K562 (cell line): Measurements from ENCODE around the gene SLC4A2. TPM values are rescaled to one million over a fixed set of nuclear protein-coding genes. Genes with fewer than 3 reads are reported as not detected.
A peak's percentile ranks its signal among the peaks of the same experiment; 100 is the strongest.

Experiments
- ARID1B ChIP-seq: fragments of 450-650 bp; IDR thresholded peaks from 2 replicates; pipeline ENCODE4 v1.6.1; 2016; ENCODE audit warnings: antibody characterized with exemption, mild to moderate bottlenecking, inconsistent platforms
- E2F6 ChIP-seq, 2 experiments: IDR thresholded peaks; 2 replicates each; pipeline ENCODE4 v1.6.1; 2011; ENCODE audit warnings: borderline replicate concordance in 1 of 2, control low read depth in 1 of 2, low read depth in 1 of 2, low read length in 1 of 2, mild to moderate bottlenecking in 1 of 2, mixed read lengths in 1 of 2, moderate library complexity in 1 of 2; ENCODE audit not compliant: insufficient read depth in 1 of 2, insufficient read length in 1 of 2, poor library complexity in 1 of 2, severe bottlenecking in 1 of 2; ENCODE audit errors: extremely low read depth in 1 of 2
- KHSRP ChIP-seq: fragments of 450-650 bp; IDR thresholded peaks from 2 replicates; pipeline ENCODE4 v1.6.1; 2017
- MLX ChIP-seq, 2 experiments: fragments of 450-650 bp in 1 of 2; sonication (generic) in 1 of 2; formaldehyde crosslinking; conservative IDR thresholded peaks; 2 replicates each; pipeline versions ENCODE4 v1.4.0 to v1.8.1; 2020 to 2022; ENCODE audit warnings: mild to moderate bottlenecking in 1 of 2, missing genetic modification reagents in 1 of 2
- POLR2G ChIP-seq: fragments of 200-400 bp; formaldehyde crosslinking; IDR thresholded peaks from 2 replicates; pipeline ENCODE4 v1.6.1; 2017; ENCODE audit warnings: low read depth, mild to moderate bottlenecking, antibody characterized with exemption, low read length, moderate library complexity
- PTTG1 ChIP-seq: fragments of 450-650 bp; IDR thresholded peaks from 2 replicates; pipeline ENCODE4 v1.6.1; 2016; ENCODE audit warnings: low read depth, mild to moderate bottlenecking, missing genetic modification characterization, missing compliant biosample characterization
- SMC3 ChIP-seq: conservative IDR thresholded peaks from 2 replicates; pipeline ENCODE4 v1.6.1; 2011; ENCODE audit warnings: low read depth, low read length, improper control_type of control experiment; ENCODE audit not compliant: insufficient read depth
- ZNF121 ChIP-seq: sonication (generic); formaldehyde crosslinking; conservative IDR thresholded peaks from 2 replicates; pipeline ENCODE4 v1.8.0; 2022; ENCODE audit warnings: missing genetic modification reagents
- ZNF318 ChIP-seq, 2 experiments: fragments of 450-650 bp; IDR thresholded peaks; 2 replicates each; pipeline ENCODE4 v1.6.1; 2016; ENCODE audit warnings: mild to moderate bottlenecking in 2 of 2, borderline replicate concordance in 1 of 2, low read depth in 1 of 2, moderate library complexity in 1 of 2
- ZNF511 ChIP-seq: sonication (generic); formaldehyde crosslinking; IDR thresholded peaks from 2 replicates; pipeline ENCODE4 v1.8.0; 2022; ENCODE audit warnings: mild to moderate bottlenecking, missing genetic modification reagents
- polyA plus RNA-seq, 8 experiments: library from polyadenylated mRNA; depleted of rRNA in 4 of 8; stranded (reverse) in 5 of 8; unstranded in 3 of 8; fragments of >200 nt; fragmentation: Nextera tagmentation in 2 of 8; fragmentation: Illumina TruSeq in 1 of 8; extraction: Ambion mirVana in 2 of 8; extraction: Trizol in 1 of 8; gene quantifications; 2 replicates each; pipeline versions ENCODE4 v1.2.1 to v1.2.3, GENCODE V29; 2011 to 2014; ENCODE audit warnings: inconsistent platforms in 1 of 8, missing spikeins in 1 of 8
- total RNA-seq, 7 experiments: library from RNA; depleted of rRNA in 6 of 7; stranded (reverse); fragments of >200 nt in 6 of 7; fragmentation: Illumina TruSeq in 2 of 7; extraction: Trizol in 2 of 7; gene quantifications; 2 replicates each; pipeline versions ENCODE4 v1.2.1 to v1.2.3, GENCODE V29; 2011 to 2021; ENCODE audit warnings: low replicate concordance in 1 of 7
- TF ChIP-seq, protein P1 (sequence below): IDR thresholded peaks from 2 replicates; pipeline ENCODE4 v1.6.1; 2014; ENCODE audit warnings: antibody characterized with exemption

SLC4A2 gene
- total and polyA plus RNA-seq, 9 of the 15 experiments (the other 6 are each of a cell fraction or from before 2014, with no cell fraction given): 11.4 to 375 (median 130) TPM

- TF ChIP-seq ZNF318 (IDR thresholded peaks at IDR 0.05; ENCODE audit: borderline replicate concordance in 1 of 2, low read depth in 1 of 2): no peak
- TF ChIP-seq SMC3: peak; percentile 96
- no peak for TF ChIP-seq ZNF121 (CRISPR knock-in tag)
- TF ChIP-seq, protein P1, sequence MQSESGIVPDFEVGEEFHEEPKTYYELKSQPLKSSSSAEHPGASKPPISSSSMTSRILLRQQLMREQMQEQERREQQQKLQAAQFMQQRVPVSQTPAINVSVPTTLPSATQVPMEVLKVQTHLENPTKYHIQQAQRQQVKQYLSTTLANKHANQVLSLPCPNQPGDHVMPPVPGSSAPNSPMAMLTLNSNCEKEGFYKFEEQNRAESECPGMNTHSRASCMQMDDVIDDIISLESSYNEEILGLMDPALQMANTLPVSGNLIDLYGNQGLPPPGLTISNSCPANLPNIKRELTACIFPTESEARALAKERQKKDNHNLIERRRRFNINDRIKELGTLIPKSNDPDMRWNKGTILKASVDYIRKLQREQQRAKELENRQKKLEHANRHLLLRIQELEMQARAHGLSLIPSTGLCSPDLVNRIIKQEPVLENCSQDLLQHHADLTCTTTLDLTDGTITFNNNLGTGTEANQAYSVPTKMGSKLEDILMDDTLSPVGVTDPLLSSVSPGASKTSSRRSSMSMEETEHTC: no peak
- TF ChIP-seq POLR2G: peak; percentile 64
- no peak for TF ChIP-seq MLX (CRISPR knock-in tag; conservative IDR thresholded peaks at IDR 0.05)
- no peak for TF ChIP-seq ZNF511
- TF ChIP-seq E2F6 (IDR thresholded peaks at IDR 0.05; ENCODE audit: borderline replicate concordance in 1 of 2, extremely low read depth in 1 of 2, insufficient read depth in 1 of 2, insufficient read length in 1 of 2, low read depth in 1 of 2, low read length in 1 of 2, poor library complexity in 1 of 2, severe bottlenecking in 1 of 2): no peak
- no peak for TF ChIP-seq KHSRP
- TF ChIP-seq PTTG1 (tag): no peak
- no peak for TF ChIP-seq ARID1B
Measured at GRCh38 chr7:151110941-151111645, 51.7 kb downstream of the SLC4A2 start (continued).
